NCI-H2081 treated with DMSO at 0.1 percent for 48 hours (cell line): Measurements from ENCODE around the gene POR.

Source experiments
- DNase-seq: peaks from one replicate; lab custom pipeline; 2025; lab: John Stamatoyannopoulos, UW

POR gene

GRCh38 chr7:75955331-75955955, 40.5 kb downstream of the POR start:
- DNase-seq: no peak

- no peak for DNase-seq
Observed at GRCh38 chr7:75957021-75957736, 42.2 kb downstream of the POR start.

- DNase-seq: no peak
Observed at GRCh38 chr7:75958802-75959543, 44.0 kb downstream of the POR start.

- DNase-seq: no peak
Observed at GRCh38 chr7:75960372-75960771, 45.4 kb downstream of the POR start.

GRCh38 chr7:75961218-75961617, 46.3 kb downstream of the POR start:
- DNase-seq: no peak

- no peak for DNase-seq
Observed at GRCh38 chr7:75962607-75963380, 47.8 kb downstream of the POR start.

GRCh38 chr7:75963381-75963995, 48.5 kb downstream of the POR start:
- DNase-seq: no peak

GRCh38 chr7:75965617-75966016, 50.7 kb downstream of the POR start:
- no peak for DNase-seq

- DNase-seq: no peak
Observed at GRCh38 chr7:75966190-75966961, 51.4 kb downstream of the POR start.

- no peak for DNase-seq
Observed at GRCh38 chr7:75967055-75967454, 52.1 kb downstream of the POR start.

GRCh38 chr7:75967487-75967997, 52.6 kb downstream of the POR start:
- no peak for DNase-seq

GRCh38 chr7:75968012-75968411, 53.1 kb downstream of the POR start:
- DNase-seq: no peak

- no peak for DNase-seq
Observed at GRCh38 chr7:75968561-75969001, 53.6 kb downstream of the POR start.

GRCh38 chr7:75969182-75969581, 54.2 kb downstream of the POR start:
- no peak for DNase-seq

- no peak for DNase-seq
Observed at GRCh38 chr7:75969704-75970498, 54.9 kb downstream of the POR start.

GRCh38 chr7:75971309-75971960, 56.5 kb downstream of the POR start:
- DNase-seq: no peak

GRCh38 chr7:75971961-75972763, 57.2 kb downstream of the POR start:
- no peak for DNase-seq

- no peak for DNase-seq
Observed at GRCh38 chr7:75977743-75978142, 62.8 kb downstream of the POR start.
